Cardiac septum (tissue), 1 donor: Measurements from ENCODE around the gene MPL. TPM values are rescaled to one million over a fixed set of nuclear protein-coding genes. Genes with fewer than 3 reads are reported as not detected.

Source experiments
- DNase-seq: peaks from one replicate; pipeline ENCODE4 v3.0.0-alpha.2; 2020; ENCODE audit warnings: low spot score
- intact Hi-C: fragments of 100-400 bp; cut with DNase I; formaldehyde crosslinking; loops from one replicate; pipeline ENCODE4 v1.14.0; 2022
- total RNA-seq: library from RNA; stranded (reverse); fragmentation: NEBNext Ultra II Directional; extraction: Animal tissue kit (Norgen Biotek cat#: 25700); gene quantifications from one replicate; pipeline ENCODE4 v1.2.1, GENCODE V29; 2021
- donor health status: DM: no; HTN: no; CAD: no.

The MPL gene
- total RNA-seq, 1 donor from 2014 or later, result 1.6 TPM

DNA sequence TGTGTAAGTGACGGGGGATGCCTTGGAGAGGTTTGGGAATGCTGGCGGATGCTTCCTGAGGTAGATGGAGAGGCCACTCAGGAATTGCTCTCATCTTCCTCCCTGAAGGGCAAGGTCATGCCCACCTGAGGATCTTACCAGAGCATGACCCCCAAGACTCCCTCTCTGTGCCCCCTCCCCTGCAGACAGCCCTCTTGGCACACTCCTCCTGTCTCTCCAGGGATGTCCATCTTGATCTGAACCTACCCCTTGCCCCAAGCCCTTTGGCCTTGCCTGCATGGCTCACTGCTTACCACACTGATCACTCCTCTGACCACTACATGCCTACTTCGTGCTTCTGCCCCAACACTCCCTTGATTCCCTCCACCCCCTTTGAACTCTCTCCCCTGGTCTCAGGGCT is 17.9 kb upstream of the MPL start:
- intact Hi-C loops, result no loop called here
- peak; percentile 66 for DNase-seq

DNA sequence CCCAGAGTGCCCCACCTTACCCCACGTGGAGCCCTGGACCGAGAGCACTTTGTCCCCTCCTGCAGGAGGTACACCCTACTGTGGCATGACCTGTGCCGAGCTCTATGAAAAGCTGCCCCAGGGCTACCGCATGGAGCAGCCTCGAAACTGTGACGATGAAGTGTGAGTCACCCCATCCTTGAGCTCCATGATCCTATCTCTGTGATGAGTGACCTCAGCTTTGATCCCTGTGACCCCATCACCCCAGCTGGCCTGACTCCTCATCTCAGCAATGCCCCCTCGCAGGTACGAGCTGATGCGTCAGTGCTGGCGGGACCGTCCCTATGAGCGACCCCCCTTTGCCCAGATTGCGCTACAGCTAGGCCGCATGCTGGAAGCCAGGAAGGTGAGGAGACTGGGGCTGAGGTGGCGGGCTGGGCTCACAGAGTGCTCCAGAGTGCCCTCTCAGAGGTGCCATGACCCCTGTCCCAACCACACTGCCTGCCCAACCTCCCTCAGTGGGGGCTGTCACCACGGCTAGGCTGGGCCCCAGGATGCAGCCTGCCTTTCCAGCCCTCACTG is 16.2 kb upstream of the MPL start:
- DNase-seq, result peak; percentile 55
- intact Hi-C loops, result no loop called here

DNA sequence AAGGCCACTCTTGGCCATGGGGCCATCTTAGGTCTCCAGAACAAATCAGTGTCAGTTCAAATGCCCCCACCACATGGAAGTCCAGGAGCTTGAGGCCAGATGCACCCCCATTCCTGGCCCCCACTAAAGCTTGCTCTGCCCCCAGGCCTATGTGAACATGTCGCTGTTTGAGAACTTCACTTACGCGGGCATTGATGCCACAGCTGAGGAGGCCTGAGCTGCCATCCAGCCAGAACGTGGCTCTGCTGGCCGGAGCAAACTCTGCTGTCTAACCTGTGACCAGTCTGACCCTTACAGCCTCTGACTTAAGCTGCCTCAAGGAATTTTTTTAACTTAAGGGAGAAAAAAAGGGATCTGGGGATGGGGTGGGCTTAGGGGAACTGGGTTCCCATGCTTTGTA is 15.1 kb upstream of the MPL start:
- intact Hi-C loops, result no loop called here

DNA sequence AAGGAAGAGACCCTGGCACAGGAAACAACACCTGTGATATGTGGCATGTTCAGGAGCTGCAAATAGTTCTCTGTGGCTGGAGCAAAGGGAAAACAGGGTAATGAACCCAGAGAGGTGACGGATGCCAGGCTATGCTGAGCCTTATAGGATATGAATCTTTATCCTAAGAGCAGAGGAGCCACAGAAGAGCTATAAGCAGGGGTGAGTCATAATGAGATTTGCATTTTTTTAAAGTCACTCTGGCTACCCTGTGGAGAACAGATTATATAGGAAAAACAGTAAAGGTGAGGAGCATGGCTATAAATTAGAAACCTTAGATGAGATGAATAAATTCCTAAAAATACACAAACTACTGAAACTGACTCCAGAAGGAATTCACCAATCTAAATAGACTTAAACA is 12.8 kb upstream of the MPL start:
- intact Hi-C loops, result loop anchor here (1.0 kb wide), 1 partner anchor 21 kb away; no protein-coding TSS in a partner anchor
- DNase-seq, result no peak

More for the DNA sequence above, 15.1 kb upstream of the MPL start:
- DNase-seq, result peak; percentile 20

- DNase-seq, result no peak
- intact Hi-C loops, result no loop called here
These were observed 12.2 kb upstream of the MPL start for GRCh38 chr1:43325381-43325780.

DNA sequence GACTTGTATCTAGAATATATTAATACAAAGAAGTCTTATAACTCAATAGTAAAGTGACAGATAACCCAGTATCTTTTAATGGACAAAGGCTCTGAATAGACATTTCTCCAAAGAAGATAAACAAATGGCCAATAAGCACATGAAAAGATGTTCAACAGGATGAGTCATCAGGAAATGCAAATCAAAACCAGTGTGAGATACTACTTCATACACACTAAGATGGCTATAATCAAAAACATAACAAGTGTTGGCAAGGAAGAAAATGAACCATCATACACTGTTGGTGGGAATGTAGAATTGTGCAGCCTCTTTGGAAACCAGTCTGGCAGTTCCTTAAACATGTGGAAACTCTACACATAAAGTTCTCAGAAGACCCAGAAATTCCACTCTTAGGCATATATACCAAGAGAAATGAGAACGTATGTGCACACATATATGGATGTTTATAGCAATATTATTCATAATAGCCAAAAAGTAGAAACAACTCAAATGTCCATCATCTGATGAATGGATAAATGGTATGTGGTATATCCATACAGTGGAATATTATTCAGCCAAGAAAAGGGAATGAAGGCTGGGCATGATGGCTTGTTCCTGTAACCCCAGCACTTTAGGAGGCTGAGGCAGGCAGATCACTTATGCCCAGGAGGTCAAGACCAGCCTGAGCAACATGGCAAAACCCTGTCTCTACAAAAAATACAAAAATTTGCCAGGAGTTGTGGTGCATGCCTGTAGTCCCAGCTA is 9.9 kb upstream of the MPL start:
- intact Hi-C loops, result no loop called here
- no peak for DNase-seq

GRCh38 chr1:43329995-43330751 is 7.4 kb upstream of the MPL start:
- intact Hi-C loops, result no loop called here
- DNase-seq, result peak; percentile 88

DNA sequence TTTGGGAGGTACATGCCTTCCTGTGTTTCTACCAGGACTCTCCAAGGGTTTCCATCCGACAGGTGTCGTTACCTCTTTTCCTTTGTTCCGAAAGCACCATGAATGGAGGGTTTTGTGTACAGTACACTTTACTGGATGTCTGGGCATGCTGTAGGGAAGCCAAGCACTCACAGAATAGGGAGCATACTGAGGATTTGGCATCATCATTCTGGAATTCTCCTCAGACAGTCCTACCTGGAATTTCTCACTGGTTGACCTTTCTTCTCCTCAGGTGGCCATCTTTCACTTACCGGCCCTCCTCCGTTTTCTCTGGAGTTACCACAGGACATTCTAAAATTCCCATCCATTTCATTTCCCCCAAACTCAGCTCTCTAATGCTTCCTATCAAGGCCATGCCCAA is 5.9 kb upstream of the MPL start:
- peak; percentile 14 for DNase-seq
- intact Hi-C loops, result no loop called here

- intact Hi-C loops, result no loop called here
- DNase-seq, result peak; percentile 55
These were observed 3.0 kb upstream of the MPL start for GRCh38 chr1:43334453-43335205.

DNA sequence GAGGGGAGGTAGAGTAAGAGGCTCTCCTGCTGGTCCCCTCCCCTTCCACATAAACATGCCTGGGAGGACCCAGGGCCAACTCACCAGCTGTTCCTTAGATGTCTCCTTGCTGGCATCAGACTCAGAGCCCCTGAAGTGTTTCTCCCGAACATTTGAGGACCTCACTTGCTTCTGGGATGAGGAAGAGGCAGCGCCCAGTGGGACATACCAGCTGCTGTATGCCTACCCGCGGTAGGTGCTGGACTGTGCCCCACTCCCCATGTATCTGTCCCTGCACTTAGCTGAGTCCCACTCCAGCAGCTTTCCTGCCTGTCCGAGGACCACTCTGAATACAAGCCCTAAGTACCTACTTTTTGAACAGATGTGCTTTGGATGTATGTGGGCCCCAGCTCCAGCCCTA is 383 bp downstream of the MPL start:
- intact Hi-C loops, result no loop called here
- DNase-seq, result peak; percentile 63

DNA sequence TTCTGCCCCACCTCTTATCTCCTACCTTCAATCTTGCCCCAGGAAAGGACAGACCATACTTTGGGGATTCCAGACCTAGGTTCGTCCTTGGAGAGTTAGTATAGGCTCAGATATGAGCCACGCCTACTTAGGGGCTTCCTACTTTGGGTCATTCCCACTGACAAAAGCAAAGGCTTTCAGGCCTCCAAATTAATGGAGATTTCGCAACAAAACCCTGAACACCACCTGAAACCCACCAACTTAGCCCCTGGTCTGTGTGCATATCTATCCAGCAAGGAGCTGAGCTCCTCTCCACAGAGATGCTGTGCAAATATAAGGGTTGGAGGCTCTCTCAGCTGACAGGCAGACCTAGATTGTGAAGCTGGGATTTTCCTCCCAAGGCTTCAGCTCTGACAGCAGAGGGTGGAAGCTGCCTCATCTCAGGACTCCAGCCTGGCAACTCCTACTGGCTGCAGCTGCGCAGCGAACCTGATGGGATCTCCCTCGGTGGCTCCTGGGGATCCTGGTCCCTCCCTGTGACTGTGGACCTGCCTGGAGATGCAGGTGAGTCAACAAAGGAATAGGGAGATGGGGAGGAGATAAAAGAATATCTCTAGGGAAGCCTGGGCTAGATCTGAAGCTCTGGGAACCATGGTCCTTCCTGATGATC is 2.1 kb downstream of the MPL start:
- intact Hi-C loops, result no loop called here
- DNase-seq, result peak; percentile 41

DNA sequence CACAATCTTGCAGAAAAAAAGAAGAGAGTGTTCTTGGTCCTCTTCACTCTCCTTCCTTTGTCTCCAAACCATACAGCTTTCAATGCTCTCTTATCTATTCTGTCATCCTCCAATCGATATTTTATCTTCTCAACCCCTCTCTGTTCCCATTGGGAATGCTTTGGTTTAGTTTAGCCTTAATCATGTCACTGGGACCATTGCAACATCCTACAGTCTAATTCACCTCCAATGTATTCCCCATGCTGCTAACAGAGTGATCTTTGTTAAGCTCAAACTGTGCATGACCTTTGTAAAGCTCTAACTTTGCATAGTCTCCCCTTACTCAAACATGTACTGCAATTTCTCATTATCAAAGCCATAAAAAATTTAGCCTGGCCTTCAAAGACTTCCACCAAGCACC is 2.9 kb downstream of the MPL start:
- no peak for DNase-seq
- intact Hi-C loops, result no loop called here

DNA sequence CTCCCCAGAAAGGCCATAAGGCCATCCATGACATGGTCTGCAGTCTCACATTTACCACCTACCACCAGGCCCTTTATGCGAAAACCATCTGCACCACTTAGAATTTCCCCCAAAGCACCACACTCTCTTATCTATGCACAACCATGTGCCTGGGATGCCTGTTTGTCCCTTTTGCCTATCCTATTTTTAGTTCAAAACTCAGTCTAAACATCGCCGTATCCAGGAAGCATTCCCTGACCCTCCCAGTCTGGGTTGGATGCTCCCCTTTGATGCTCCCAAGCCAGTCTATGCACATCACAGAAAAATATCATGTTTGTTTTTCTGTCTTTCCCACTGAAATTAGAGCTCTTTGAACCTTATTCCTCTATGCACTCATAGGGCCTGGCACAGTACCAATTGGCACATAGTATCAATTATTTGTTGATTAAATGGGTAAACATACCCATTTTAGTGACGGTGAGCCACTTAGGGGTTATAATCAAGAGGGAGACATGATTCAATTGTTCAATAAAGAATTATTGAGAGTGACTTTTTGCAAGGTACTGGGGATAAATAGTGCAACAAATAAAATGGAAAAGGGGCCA is 6.7 kb downstream of the MPL start:
- intact Hi-C loops, result loop anchor here (2.0 kb wide), 1 partner anchor 42 kb away; no protein-coding TSS in a partner anchor
- DNase-seq, result peak; percentile 72

GRCh38 chr1:43345120-43345519 is 7.5 kb downstream of the MPL start:
- intact Hi-C loops, result loop anchor here (2.0 kb wide), 1 partner anchor 42 kb away; no protein-coding TSS in a partner anchor

GRCh38 chr1:43346636-43347035 is 9.0 kb downstream of the MPL start:
- intact Hi-C loops, result no loop called here
- DNase-seq, result peak; percentile 24

More at GRCh38 chr1:43345120-43345519, 7.5 kb downstream of the MPL start:
- DNase-seq, result peak; percentile 10

DNA sequence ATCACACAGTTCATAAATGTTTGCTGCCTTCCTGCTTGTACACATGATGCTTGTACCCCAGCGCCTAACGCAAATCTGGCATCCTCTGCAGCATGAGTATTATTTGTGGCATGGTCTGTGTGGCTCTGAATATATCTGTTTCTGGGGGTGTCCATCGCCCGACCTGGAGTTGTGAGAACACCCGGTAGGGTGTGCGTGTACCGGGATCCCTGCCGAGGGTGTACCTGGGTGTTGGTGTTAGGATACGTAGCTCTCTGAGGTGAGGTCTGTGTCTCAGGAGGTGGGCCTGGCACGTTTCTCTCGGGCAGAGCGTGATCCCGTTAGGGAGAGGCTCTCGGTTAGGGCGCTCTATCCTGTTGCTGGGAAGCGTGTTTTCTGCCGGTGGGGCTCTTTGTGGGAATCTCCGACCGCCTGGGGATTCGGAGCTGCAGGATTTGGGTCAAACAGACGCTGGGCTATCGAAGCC is 10.8 kb downstream of the MPL start:
- DNase-seq, result peak; percentile 76
- intact Hi-C loops, result no loop called here

DNA sequence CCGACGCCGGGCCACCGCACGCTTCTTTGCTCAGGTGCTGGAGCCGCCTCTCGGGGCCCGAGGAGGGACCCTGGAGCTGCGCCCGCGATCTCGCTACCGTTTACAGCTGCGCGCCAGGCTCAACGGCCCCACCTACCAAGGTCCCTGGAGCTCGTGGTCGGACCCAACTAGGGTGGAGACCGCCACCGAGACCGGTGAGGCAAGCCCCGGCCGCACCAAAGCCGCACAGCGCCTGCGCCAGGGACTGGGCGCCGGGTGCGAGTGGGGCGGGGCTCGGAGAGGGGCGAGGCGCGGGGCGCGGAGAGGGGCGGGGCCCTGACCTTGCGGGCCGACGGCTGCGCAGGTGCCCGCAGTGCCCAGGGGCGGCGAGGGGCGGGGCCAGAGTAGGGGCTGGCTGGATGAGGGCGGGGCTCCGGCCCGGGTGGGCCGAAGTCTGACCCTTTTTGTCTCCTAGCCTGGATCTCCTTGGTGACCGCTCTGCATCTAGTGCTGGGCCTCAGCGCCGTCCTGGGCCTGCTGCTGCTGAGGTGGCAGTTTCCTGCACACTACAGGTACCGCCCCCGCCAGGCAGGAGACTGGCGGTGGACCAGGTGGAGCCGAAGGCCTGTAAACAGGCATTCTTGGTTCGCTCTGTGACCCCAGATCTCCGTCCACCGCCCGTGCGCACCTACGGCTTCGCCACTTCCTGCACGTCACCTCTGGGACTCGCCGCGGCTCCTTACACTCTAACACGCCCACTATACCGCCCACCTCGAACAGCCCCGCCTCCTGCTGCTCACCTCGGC is 11.4 kb downstream of the MPL start:
- intact Hi-C loops, result no loop called here
- peak; percentile 91 for DNase-seq
